Glomerular visceral epithelial cell (primary cell): ENCODE data around the gene DMBT1.

Source experiments
- DNase-seq: peaks from one replicate; pipeline ENCODE4 v3.0.0-alpha.2; 2016; ENCODE audit errors: extremely low spot score

Gene DMBT1

DNA sequence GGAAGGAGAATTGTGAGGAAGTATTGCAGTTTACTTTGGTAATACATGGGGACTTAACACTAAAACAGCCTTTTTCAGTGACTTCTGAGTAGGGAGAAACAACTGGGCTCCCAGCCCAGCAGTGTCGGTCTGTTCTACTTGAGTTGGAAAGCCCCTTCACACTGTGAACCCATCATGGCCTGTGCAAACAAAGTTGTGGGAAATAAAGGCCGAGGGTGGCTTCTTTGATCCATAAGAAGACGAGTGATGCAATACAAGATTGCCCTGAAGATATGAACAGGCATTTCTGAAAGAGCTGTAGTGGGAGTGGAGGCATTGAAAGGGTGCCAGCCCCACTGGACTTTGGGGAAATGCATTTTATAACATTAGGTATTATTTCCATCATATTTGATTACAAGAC lies 110.8 kb downstream of the DMBT1 start:
- no peak for DNase-seq

DNA sequence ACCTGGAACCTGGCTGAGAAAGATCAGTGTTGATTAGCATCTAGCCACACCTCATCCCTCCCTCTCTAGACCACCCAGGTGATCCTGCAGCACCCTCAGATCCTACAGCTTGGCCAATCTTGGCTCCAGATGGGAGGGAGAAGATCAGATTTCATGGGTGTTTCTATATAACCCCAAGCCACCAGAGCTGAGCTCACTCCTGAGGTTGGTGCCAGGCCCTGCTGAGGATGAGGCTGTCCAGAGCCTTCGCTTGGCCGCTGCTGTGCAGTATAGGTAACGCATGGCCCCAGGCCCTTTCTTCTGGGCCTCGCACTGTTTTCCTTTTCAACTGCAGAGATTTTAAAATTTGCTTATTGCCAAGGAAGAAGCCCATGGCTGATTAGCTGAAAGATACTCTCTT lies 112.1 kb downstream of the DMBT1 start:
- DNase-seq, result no peak

DNA sequence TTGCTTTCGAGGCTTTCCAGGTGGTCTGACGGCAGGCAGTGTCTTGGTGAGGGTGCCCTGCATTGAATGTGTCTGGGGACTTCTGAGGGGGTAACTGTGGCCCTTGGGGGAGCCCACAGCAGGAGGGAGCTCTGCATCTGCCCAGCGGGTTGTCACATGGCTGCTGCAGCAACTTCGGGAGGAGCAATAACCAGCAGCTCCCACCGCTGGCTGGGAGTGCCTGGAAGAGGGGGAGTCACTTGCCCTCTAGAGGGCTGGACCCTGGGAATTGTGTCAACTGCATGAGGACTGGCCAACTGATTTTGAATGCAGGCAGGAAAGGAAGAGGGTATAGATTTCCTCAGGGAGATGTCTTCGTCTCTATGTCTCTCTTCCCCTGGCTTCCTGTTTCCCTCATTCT lies 112.7 kb downstream of the DMBT1 start:
- no peak for DNase-seq

DNA sequence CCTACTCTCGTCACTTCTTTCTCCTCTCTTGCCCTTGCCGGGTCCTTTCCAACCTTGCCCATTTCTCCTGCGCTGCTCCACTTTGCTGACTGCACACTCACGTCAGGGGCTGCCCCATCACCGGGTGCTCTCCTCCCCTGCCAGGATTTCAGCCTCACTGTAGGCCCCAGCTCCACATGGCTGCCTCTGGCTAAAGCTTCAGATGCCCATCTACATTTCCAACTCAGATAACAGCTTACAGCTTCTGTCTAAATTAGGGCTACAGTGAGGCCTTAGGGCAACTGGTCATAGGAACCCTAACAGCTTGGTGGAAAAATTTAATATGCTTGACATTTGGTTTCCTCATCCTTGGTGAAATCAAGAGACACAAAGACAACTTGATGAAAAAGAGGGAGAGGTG lies 113.2 kb downstream of the DMBT1 start:
- DNase-seq, result no peak

DNA sequence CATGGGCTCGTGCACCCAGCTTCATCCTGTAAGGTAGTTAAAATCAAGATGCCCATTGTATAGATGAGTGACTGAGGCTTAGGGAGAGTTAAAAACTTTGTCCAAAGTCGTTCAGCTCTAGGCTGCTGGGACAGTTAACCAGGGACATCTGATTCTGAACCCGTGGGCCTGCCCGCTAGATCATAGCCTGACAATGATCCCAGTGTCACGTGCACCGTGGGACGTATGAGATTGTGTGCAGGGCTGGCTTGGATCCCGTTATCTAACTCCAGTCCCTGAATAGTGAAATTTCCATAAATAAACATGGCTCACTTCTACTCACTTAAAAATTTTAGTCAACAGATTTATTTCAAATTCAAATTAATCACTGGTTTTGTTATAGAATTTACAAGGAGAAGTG lies 114.2 kb downstream of the DMBT1 start:
- DNase-seq, result no peak

DNA sequence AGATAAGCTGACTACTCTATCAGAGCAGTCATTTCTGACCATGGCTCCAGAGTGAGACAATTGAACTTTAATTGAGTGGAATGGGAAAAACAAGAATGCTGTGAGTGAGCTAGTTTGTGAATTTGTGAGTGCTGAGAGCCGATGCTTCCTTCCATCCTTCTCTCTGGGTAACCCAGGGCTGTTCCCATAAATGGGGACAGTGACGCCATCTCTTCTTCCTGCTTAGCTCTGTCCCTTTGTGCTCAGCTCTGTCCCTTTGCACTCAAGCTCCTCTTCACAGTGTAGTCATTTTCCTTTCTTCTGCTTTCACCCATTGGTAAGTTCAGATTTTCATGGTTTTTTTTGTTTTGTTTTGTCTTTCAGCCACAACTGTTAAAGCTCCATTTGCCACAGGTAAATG lies 114.7 kb downstream of the DMBT1 start:
- DNase-seq, result no peak

DNA sequence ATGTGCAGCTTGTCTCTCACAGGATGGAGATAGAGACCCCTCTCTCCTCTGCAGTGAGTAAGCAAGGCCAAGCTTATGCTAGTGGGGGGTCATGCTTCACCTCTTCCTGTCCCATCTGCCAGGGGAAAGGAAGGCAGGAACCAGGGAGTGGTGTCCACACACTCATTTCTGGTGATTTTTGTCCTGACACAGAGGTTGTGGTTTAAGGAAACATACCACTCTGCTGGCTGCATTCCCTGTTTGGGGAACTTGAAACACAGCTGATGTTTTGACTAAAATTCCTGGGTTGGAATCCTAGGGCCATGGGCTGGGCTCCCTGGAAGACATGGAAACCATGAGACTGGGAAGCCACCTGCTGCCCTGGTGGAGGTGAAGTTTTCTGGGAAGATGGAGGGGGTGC lies 117.7 kb downstream of the DMBT1 start:
- no peak for DNase-seq

DNA sequence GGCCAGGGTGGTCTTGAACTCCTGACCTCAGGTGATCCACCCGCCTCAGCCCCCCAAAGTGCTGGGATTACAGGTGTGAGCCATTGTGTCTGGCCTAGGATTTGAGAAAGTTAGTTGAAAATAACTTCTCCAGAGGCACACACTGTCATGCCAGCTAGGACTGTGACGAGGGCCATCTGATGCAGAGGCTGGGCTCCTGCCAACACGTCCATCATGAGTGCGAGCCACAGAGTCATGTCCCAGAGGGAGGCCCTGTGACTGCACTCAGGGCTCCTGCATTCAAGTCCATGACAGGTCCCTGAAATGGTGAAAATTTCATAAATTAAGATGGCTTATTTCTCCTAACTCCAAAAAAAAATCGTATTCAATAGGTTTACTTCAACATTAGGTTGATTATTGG lies 122.0 kb downstream of the DMBT1 start:
- no peak for DNase-seq

DNA sequence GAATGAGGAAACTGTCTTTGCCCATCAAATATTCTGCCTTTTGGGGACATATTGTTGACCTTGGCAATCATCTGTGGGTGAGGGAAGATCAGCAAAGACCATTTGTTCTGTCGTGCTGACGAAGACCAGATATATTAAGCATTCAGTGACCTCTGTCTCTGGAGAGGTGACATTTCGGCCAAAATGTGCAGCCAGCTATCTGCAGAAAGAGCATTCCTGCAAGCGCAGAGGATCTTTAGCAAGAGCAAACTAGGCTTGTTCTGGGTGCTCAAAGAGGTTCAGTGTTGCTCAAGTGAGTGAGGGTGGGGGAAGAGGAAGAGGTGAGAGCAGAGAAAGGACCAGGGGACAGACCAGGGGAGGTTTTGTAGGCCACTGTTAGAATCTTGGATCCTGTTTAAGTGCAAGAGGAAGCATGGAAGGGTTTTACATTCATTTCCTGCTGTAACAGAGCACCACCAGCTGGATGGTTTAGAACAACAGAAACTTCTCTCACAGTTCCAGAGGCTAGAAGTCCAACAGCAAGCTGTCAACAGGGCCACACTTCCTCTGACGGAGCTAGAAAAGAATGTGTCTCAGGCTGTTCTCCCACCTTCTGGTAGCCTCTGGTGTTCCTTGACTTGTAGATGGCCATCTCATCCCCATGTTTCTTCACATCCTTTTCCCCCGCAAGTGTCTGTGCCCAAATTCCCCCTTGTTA lies 127.9 kb downstream of the DMBT1 start:
- no peak for DNase-seq

DNA sequence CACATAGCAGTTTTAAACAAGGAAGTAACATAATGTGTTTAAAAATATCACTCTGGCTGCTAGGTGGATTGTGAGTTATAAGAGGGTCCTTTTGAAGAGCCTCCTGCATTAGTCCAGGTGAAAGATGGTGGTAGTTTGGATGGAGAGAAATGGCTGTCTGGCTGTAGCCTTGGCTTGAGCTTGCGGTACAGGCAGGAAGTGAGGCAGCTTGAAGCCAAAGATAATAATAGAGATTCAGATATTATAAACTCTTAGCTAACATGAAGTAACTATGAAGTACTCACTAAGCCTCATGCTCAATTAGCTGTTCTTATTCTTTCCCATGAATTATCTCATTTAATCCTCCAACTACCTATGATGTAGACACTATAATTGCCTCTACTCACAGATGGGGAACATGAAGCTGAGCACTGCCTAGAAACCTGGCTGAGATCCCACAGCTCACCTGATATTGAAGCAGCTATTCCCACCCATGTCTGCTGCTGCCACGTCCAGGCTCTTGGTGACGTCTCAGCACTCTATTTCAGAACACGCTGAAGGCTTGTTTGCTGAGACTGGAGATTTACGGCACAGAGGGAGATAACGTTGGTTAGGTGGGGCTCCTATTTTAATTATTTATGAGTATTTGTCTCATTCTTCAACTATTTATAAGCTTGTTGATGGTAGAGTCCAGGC lies 128.7 kb downstream of the DMBT1 start:
- no peak for DNase-seq

DNA sequence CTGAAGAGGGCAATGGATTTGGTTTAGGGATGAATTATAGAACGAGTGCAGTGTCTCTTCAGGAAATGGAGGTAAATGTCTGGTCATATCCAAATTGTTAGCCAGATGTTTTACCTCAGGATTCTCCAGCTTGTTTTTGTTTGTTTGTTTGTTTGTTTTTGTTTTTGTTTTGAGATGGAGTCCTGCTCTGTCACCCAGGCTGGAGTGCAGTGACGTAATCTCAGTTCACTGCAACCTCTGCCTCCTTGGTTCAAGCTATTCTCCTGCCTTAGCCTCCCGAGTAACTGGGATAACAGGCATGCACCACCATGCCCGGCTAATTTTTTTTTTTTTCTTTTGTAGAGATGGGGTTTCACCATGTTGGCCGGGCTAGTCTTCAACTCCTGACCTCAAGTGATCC lies 132.2 kb downstream of the DMBT1 start:
- DNase-seq, result no peak
